Purkinje cell (primary cell): Measurements from ENCODE around the gene OR5M10. TPM values are rescaled to one million over a fixed set of nuclear protein-coding genes. Genes with fewer than 3 reads are reported as not detected.

Experiments
- polyA plus RNA-seq: library from polyadenylated mRNA; unstranded; fragments of >200 nt; fragmentation: Nextera tagmentation; gene quantifications from 2 replicates; pipeline ENCODE4 v1.2.1, GENCODE V29; 2014

OR5M10 gene
- polyA plus RNA-seq, result not detected in 2 replicates

DNA sequence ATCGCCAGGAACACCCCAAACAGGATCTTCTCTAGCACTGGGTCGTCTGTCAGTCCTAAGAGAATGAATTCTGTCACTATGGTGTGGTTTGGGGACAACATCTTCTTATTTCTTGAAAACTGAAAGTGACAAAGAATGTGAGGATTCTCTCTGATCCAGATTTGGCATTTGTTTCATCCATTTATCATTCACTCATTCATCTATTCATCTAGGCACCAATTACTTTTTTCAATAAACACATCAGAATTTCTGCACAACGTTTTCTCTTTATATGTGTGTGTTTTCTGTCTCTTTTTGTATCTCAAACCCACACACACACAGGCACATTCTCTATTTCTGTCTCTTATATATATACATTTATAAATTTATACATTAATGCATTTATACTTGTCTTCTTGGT is at the start of gene OR5M10:
Gene OR5M10, minus strand, starts transcription at position 101 of the 400 bp plus-strand sequence. Its CDS starts 0 bp downstream, at position 101.

DNA sequence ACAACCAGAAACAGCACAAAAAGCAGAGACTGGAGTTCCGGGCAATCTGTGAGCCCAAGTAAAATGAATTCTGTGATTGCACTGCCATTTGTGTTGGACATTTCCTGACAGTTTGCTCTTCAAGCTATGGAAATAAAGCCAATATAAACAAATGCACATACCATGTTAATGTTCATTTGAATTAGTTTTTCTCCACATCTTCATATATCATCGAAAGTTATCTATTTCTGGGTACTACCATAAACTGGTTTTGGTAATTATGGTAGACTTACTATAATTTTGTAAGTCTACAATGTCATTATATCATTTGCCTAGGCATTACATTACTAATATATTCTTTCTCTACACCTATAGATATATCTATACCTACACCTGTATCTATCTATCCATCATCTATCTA is 34.4 kb downstream of the OR5M10 start, which contains the start of gene OR5M11:
Gene OR5M11, minus strand, starts transcription at position 101 of the 400 bp plus-strand sequence. Its CDS starts 0 bp downstream, at position 101.

Other genes with a start within 250 kb of the OR5M10 start
- gene OR8K1, start 231.7 kb downstream of the OR5M10 start, polyA plus RNA-seq, result not detected in 2 replicates
- not detected in 2 replicates for gene OR8J1, start 223.4 kb downstream of the OR5M10 start, polyA plus RNA-seq
- not detected in 2 replicates for gene OR8U1, start 202.1 kb downstream of the OR5M10 start, polyA plus RNA-seq
- not detected in 2 replicates for gene OR5AL1, start 165.0 kb downstream of the OR5M10 start, polyA plus RNA-seq
- not detected in 2 replicates for gene OR5M3, start 104.4 kb downstream of the OR5M10 start, polyA plus RNA-seq
- not detected in 2 replicates for gene OR5M8, start 86.4 kb downstream of the OR5M10 start, polyA plus RNA-seq
- not detected in 2 replicates for gene OR5M11, start 34.5 kb downstream of the OR5M10 start, polyA plus RNA-seq
- gene OR5M1, start 37.2 kb upstream of the OR5M10 start, polyA plus RNA-seq, result not detected in 2 replicates
- not detected in 2 replicates for gene OR5AP2, start 64.7 kb upstream of the OR5M10 start, polyA plus RNA-seq
- not detected in 2 replicates for gene OR5AR1, start 86.0 kb upstream of the OR5M10 start, polyA plus RNA-seq
- gene OR9G1, start 121.4 kb upstream of the OR5M10 start, polyA plus RNA-seq, result not detected in 2 replicates
- not detected in 2 replicates for gene OR9G4, start 171.0 kb upstream of the OR5M10 start, polyA plus RNA-seq